ENCODE data around the gene CYP4V2.

Gene CYP4V2

DNA sequence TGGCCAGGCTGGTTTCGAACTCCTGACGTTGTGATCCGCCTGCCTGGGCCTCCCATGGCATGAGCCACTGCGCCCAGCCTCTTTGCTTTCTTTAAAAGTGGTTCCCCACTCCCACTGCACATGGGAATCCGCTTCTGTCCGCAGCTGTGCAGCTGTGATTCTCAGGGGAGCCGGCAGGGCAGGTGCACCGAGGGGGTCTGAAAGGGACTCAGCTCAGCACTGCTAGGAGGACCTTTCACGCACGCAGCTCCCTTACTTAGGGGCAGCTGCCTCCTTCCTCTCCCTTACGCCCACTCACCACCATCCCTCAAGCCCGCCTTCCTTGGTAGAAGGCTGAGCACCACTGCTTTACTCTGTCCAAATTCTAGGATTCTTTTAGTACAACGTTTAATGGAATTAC, 40.4 kb upstream of the CYP4V2 start:
- TF ChIP-seq CTCF (IDR thresholded peaks at IDR 0.05; ENCODE audit: borderline replicate concordance, control extremely low read depth, extremely low read depth, insufficient read depth, missing control alignments), result no peak
- DNase-seq (ENCODE audit: low spot score), result no peak
- in situ Hi-C loops (cut with MboI; ENCODE audit: low sequenced_read_pairs, unreplicated experiment), result no loop called here

- no peak for TF ChIP-seq CTCF (IDR thresholded peaks at IDR 0.05; ENCODE audit: borderline replicate concordance, control extremely low read depth, extremely low read depth, insufficient read depth, missing control alignments)
- no peak for DNase-seq (ENCODE audit: low spot score)
- in situ Hi-C loops (cut with MboI; ENCODE audit: low sequenced_read_pairs, unreplicated experiment), result no loop called here
Measured at GRCh38 chr4:186151499-186151898, 39.9 kb upstream of the CYP4V2 start.

DNA sequence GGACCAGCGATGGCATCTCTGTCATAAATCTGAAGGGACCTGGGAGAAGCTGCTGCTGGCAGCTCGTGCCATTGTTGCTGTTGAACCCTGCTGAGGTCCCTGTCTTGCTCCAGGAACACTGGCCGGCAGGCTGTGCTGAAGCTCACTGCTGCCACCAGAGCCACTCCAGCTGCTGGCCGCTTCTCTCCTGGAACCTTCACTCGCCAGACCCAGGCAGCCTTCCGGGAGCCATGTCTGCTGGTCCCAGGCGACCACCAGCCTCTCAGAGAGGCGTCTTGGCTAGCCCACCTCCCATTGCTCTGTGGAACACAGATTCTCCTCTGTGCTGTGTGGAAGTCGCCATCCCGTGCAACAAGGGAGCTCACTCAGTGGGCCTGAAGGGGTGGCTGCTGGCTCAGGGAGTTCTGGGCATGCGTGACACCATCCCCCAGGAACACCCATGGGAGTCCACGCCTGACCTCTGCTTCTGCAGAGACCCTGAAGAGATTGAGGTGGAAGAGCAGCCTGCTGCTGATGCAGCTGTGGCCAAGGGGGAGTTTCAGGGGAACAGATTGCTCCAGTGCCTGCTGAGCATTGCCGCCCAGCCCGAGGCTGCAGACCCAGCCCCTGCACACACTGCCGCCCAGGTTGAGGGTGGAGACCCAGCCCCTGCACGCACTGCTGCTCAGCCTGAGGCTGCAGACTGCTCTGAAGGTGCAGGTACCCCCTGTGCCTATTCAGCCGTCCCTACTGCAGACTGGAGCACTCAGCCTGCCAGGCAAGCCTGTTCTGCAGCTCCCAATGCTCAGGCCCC, 33.1 kb upstream of the CYP4V2 start:
- no peak for TF ChIP-seq CTCF (IDR thresholded peaks at IDR 0.05; ENCODE audit: borderline replicate concordance, control extremely low read depth, extremely low read depth, insufficient read depth, missing control alignments)
- no peak for DNase-seq (ENCODE audit: low spot score)
- in situ Hi-C loops (cut with MboI; ENCODE audit: low sequenced_read_pairs, unreplicated experiment), result no loop called here

DNA sequence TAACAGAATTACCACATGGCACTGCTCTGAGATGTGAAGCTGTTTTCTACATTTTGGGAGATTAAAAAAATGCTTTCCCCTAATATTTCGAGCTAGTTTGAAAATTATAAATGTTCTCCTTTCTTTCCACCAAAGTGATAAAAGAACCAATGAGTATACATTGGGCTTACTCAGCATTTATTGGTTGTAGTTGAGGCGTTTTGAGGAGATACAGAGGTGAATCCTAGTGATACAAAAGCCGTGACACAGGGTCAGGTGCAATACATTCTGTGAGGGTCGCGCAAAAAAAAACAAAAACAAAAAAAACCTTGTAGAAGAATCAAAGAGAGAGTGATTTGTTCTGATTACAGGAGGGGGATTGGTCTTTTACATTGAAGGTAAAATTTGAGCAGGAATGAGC, 32.4 kb upstream of the CYP4V2 start:
- DNase-seq (ENCODE audit: low spot score), result no peak
- in situ Hi-C loops (cut with MboI; ENCODE audit: low sequenced_read_pairs, unreplicated experiment), result no loop called here
- TF ChIP-seq CTCF (IDR thresholded peaks at IDR 0.05; ENCODE audit: borderline replicate concordance, control extremely low read depth, extremely low read depth, insufficient read depth, missing control alignments), result no peak

GRCh38 chr4:186159613-186160012, 31.8 kb upstream of the CYP4V2 start:
- in situ Hi-C loops (cut with MboI; ENCODE audit: low sequenced_read_pairs, unreplicated experiment), result no loop called here

DNA sequence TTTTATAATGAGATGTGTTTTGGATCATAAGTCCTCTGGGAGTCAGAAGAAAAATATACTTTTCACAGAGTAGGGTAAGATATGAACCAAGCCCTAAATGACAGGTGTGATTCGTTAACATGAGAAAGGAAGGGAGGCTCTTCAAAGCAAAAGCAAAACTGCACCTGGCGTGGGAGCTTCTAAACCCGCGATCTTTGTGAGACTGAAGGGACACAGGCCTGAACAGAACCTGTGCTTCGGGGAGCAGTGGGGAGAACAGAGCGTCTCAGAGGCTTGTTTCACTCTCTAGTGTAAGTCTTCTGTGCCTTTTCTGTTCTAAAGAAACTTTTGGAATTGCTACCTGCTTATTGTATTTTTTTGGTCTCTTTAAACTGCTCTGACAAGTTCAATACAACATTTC, 30.2 kb upstream of the CYP4V2 start:
- in situ Hi-C loops (cut with MboI; ENCODE audit: low sequenced_read_pairs, unreplicated experiment), result no loop called here
- no peak for TF ChIP-seq CTCF (IDR thresholded peaks at IDR 0.05; ENCODE audit: borderline replicate concordance, control extremely low read depth, extremely low read depth, insufficient read depth, missing control alignments)

More at GRCh38 chr4:186159613-186160012, 31.8 kb upstream of the CYP4V2 start:
- DNase-seq (ENCODE audit: low spot score), result no peak
- no peak for TF ChIP-seq CTCF (IDR thresholded peaks at IDR 0.05; ENCODE audit: borderline replicate concordance, control extremely low read depth, extremely low read depth, insufficient read depth, missing control alignments)

More for the DNA sequence above, 30.2 kb upstream of the CYP4V2 start:
- peak; percentile 84 for DNase-seq (ENCODE audit: low spot score)
